ENCODE measurements around the gene IFT172.

Gene IFT172

GRCh38 chr2:27507293-27507692 is 17.8 kb upstream of the IFT172 start:
- DNase-seq: no peak
- no peak overlapping the region for H3K4me3 ChIP-seq
- intact Hi-C loops (cut with DNase I; ENCODE audit: low total_unique reads): no loop called here
- H3K27ac ChIP-seq: no peak overlapping the region
- no peaks in the 10 kb centered on the region for H3K4me1 ChIP-seq
- no peaks in the 10 kb centered on the region for H3K27me3 ChIP-seq
- no peaks in the 10 kb centered on the region for H3K36me3 ChIP-seq
- no peaks in the 10 kb centered on the region for H3K9me3 ChIP-seq
- no peak for TF ChIP-seq CTCF (IDR thresholded peaks at IDR 0.05)

- intact Hi-C loops (cut with DNase I; ENCODE audit: low total_unique reads): no loop called here
- no peaks in the 10 kb centered on the region for H3K4me1 ChIP-seq
- H3K9me3 ChIP-seq: no peaks in the 10 kb centered on the region
- no peak for TF ChIP-seq CTCF (IDR thresholded peaks at IDR 0.05)
- no peak for DNase-seq
- no peaks in the 10 kb centered on the region for H3K27me3 ChIP-seq
- H3K27ac ChIP-seq: no peak overlapping the region
- no peak overlapping the region for H3K4me3 ChIP-seq
- no peaks in the 10 kb centered on the region for H3K36me3 ChIP-seq
These were observed 17.0 kb upstream of the IFT172 start for GRCh38 chr2:27506587-27506986.

GRCh38 chr2:27502142-27502541 is 12.6 kb upstream of the IFT172 start:
- DNase-seq: no peak
- Histone ChIP-seq H3K4me1 (no peaks in the 10 kb centered on the region), H3K36me3 (no peaks in the 10 kb centered on the region), H3K4me3 (no peak overlapping the region), H3K27ac (no peak overlapping the region), H3K9me3 (no peaks in the 10 kb centered on the region), H3K27me3 (peaks cover 0 to 5% of the 10 kb centered on the region in 2 donors)
- intact Hi-C loops (cut with DNase I; ENCODE audit: low total_unique reads): no loop called here
- no peak for TF ChIP-seq CTCF (IDR thresholded peaks at IDR 0.05)

GRCh38 chr2:27501042-27501441 is 11.5 kb upstream of the IFT172 start:
- H3K36me3 ChIP-seq: no peaks in the 10 kb centered on the region
- intact Hi-C loops (cut with DNase I; ENCODE audit: low total_unique reads): no loop called here
- H3K27ac ChIP-seq: no peak overlapping the region
- DNase-seq: no peak
- no peaks in the 10 kb centered on the region for H3K9me3 ChIP-seq
- no peak for TF ChIP-seq CTCF (IDR thresholded peaks at IDR 0.05)
- no peaks in the 10 kb centered on the region for H3K4me1 ChIP-seq
- H3K4me3 ChIP-seq: no peak overlapping the region
- peaks cover 0 to 9% of the 10 kb centered on the region in 2 donors for H3K27me3 ChIP-seq

GRCh38 chr2:27498975-27499374 is 9.4 kb upstream of the IFT172 start:
- H3K27ac ChIP-seq: no peak overlapping the region
- intact Hi-C loops (cut with DNase I; ENCODE audit: low total_unique reads): loop anchor here (10.0 kb wide), 1 partner anchor 86 kb away; the partner anchor contains the start of gene ZNF512
- peaks cover 0 to 14% (median 6%) of the 10 kb centered on the region in 4 donors for H3K4me1 ChIP-seq
- no peaks in the 10 kb centered on the region for H3K36me3 ChIP-seq
- DNase-seq: no peak
- TF ChIP-seq CTCF (IDR thresholded peaks at IDR 0.05): no peak
- peaks cover 0 to 9% of the 10 kb centered on the region in 2 donors for H3K27me3 ChIP-seq
- no peak overlapping the region for H3K4me3 ChIP-seq
- no peaks in the 10 kb centered on the region for H3K9me3 ChIP-seq

GRCh38 chr2:27497288-27497627 is 7.7 kb upstream of the IFT172 start:
- H3K4me3 ChIP-seq: no peak overlapping the region
- DNase-seq: no peak
- peaks cover 0 to 16% (median 6%) of the 10 kb centered on the region in 4 donors for H3K4me1 ChIP-seq
- H3K36me3 ChIP-seq: peaks cover 0 to 4% (median 0%) of the 10 kb centered on the region in 3 donors
- no peak overlapping the region for H3K27ac ChIP-seq
- TF ChIP-seq CTCF (IDR thresholded peaks at IDR 0.05): no peak
- no peaks in the 10 kb centered on the region for H3K9me3 ChIP-seq
- intact Hi-C loops (cut with DNase I; ENCODE audit: low total_unique reads): loop anchor here (10.0 kb wide), 1 partner anchor 88 kb away; the partner anchor contains the start of gene ZNF512
- H3K27me3 ChIP-seq: peaks cover 0 to 9% of the 10 kb centered on the region in 2 donors
